HUDEP-2 (cell line): ENCODE data around the gene FAM163B.
A peak's percentile ranks its signal among the peaks of the same experiment; 100 is the strongest.

Experiments
- DNase-seq, 76 experiments: peaks; one replicate each; lab custom pipeline; 2025; ENCODE audit not compliant: unreplicated experiment in 76 of 76; lab: John Stamatoyannopoulos, UW

Gene FAM163B

GRCh38 chr9:133603135-133603927 is 5.9 kb downstream of the FAM163B start:
- no peak for DNase-seq

GRCh38 chr9:133602277-133602676 is 6.9 kb downstream of the FAM163B start:
- DNase-seq, result no peak

DNA sequence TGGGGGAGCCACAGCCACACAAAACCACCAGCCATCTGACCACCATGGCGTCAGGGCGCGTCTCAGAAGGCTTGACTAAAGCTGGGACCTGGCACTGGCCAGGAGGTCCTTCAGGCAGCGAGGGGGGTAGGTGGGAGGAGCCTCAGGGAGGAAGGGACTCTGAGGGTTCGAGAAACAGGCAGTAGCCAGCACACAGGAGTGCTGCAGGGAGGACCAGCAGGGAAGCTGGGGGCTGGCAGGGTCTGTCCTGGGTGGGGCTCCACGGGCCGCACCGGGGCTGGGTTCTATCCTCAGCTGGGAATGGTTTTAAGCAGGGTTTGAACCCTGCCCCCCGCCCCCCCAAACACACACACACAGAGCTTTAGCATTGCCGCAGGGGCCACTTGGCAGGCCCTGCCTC is 7.4 kb downstream of the FAM163B start:
- DNase-seq, result no peak

GRCh38 chr9:133600739-133601138 is 8.4 kb downstream of the FAM163B start:
- no peak for DNase-seq

DNA sequence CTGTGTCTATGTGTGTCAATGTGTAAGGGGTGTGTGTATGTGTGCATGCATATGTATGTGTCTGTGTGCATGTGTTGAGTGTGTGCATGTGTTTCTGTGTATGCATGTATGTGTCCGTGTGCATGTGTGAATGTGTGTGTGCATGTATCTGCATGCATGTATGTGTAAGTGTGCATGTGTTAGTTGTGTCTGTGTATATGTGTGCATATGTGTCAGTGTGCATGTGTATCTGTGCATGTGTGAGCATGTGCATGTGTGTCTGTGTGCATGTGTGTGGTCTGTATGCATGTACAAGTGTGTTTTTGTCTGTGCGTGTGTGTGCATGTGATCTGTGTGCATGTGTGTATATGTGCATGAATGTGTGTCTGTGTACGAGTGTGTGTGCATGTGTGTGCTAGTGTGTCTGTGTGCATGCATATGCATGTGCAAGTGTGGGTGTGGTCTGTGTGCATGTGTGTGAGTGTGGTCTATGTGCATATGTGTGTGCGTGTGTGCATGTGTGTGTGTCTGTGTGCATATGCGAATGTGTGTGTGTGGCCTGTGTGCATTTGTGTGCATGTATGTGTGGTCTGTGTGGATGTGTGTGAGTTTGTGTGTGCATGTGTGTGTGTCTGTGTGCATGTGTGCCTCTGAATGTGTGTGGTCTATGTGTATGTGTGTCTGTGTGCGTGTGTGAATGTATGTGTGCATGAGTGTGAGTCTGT is 9.6 kb downstream of the FAM163B start:
- no peak for DNase-seq

GRCh38 chr9:133598978-133599377 is 10.2 kb downstream of the FAM163B start:
- DNase-seq, result no peak

GRCh38 chr9:133597316-133597957 is 11.8 kb downstream of the FAM163B start:
- DNase-seq, result no peak

- no peak for DNase-seq
Observed at GRCh38 chr9:133595910-133596309, 13.3 kb downstream of the FAM163B start.

DNA sequence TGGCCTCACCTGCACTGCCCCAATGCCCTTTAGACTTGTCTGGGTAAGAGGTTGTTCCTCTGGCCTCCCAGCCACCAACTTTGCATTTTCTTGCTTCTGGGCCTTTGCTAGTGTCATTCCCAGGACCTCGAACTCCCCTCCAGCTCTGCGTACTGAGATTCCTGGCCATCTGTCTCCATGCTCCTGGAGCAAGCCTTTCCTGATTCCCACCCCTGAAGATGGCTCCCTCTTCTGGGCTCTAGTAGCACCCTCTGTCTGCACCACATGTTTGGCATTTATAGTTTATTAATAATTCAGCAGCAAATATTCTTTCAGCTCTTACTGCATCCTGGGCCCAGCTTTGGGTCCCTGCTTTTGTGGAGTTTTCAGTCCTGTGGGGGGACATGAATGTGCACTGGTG is 14.9 kb downstream of the FAM163B start:
- DNase-seq, result no peak

GRCh38 chr9:133593587-133594253 is 15.5 kb downstream of the FAM163B start:
- DNase-seq, result no peak

DNA sequence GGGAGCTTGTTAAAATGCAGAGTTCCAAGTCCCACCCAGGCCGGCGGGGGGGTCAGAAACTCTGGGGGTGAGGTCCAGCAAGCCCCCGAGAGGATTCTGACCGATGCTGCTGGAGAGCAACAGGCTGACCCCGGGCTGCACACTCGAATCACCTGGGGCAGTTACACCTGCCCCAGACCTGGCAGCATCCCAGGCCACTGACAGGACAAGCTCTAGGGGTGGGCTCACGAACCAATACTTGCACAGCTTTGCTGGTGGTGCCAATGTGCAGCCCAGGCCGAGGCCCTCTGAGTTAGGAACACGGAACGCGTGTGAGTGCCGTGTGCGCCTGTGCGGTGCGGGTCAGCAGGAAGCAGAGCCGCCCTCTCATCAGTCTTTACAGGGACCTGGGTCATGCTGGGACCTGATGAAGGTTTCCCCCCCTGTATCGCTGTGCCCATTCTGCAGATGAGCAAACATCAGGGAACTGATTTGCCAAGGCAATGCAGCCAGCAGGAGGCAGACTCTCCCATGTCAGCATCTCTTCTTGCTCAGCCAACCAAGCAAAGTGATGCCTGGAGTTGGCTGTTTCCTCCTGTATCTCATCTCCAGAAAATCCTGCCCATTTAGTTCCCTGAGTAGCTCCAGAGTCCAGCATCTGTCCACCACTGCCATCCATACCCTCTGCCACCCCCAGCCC is 16.3 kb downstream of the FAM163B start:
- DNase-seq, result peak in 1 of 76 experiments; percentile 7

- no peak for DNase-seq
Observed at GRCh38 chr9:133591985-133592384, 17.2 kb downstream of the FAM163B start.

DNA sequence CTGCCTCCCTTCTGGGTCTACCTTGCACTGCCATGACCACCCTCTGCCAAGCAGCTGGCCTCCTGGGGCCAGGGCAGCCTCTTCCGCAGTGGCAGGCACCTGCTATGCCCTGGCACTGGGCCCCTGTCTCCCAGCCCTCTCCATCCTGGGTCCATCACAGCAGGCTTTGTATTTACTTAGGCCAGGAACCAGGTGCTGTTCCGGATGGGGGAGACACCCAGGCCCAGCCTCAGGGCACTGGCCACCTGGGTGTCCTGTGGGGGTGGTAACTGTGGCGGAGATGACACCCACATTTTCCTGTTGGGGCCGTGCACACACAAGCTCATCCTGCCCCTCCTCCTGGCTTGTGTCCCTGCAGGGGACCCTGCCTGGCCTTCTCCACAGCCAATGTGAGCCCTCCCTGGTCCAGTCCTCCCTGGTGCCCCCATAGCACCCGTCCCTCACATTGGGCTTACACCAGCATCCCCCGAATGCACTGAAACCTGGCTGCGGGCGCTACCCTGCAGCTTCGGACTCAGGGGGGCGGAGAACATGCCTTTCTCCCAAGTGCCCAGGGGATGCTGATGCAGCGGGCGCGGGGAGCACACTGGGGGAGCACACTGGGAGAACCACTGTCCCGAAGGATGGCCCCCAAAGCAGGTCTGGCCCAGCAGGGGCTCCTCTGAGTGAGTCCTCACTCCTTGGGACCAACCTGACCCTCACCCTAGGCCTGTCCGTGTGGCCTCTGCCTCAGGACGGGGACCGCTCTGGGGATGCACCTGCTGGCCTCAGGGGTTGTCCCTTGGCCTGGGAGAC is 17.9 kb downstream of the FAM163B start:
- no peak for DNase-seq

DNA sequence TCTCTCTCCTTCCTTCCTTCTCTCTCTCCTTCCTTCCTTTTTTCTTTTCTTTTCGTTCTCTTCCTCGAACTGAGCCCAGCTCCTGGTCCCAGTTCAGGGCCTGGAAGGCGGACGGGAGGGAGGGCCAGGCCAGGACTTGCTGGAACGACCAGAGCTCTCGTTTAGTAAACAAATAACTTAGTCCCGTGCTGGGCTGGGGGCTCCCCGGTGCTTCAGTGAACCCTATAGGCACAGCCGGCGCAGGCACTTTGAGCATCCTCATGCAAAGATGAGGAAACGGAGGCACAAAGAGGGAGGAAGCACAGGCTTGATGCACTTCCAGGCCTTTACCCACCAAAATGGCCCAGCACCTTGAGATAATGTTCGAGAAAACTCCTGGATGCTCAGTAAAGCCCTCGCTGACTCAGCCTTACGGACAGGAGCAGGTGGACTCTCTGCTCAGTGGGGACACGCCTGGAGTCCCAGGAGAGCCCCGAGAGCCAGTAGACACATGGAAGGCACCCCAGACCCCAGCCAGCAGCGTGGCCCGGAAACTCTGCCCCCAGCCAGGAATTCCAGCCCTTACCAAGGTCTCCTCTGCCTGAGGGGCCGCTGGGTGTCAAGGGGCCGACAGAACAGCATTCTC is 18.8 kb downstream of the FAM163B start:
- DNase-seq, result no peak

DNA sequence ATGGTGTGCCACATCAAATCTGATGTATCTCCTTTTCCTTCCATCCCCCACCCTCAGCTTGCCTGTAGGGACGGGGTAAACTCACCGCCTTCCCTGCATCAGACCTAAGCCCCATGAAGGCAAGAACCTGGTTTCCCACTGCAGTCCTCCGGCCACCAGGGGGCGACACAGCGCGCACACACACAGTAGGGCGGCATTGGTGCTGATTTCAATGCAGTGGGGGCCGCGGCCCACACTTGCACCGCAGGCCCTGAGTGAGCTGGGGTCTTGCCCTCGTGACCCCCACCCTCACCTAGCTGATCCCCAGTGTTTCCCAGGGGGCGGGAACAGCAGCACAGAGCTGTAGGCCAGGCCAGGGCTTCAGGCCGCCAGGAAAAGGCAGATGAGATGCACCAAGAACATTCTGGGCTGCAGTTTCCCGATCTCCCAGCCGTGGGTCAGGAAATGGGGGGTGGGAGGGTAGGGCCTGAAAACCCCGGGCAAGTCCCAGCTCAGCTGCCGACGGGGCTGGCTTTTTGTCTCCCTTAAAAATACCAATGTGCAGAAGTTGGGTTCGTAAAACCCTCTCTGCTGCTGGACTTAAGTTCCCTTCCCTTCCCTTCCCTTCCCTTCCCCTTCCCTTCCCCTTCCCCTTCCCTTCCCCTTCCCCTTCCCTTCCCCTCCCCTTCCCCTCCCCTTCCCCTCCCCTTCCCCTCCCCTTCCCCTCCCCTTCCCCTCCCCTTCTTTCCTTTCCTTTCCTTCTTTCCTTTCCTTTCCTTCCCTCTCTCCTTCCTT is 19.5 kb downstream of the FAM163B start:
- peak in 39 of 76 experiments; percentile 2 to 57 (median 19) for DNase-seq

DNA sequence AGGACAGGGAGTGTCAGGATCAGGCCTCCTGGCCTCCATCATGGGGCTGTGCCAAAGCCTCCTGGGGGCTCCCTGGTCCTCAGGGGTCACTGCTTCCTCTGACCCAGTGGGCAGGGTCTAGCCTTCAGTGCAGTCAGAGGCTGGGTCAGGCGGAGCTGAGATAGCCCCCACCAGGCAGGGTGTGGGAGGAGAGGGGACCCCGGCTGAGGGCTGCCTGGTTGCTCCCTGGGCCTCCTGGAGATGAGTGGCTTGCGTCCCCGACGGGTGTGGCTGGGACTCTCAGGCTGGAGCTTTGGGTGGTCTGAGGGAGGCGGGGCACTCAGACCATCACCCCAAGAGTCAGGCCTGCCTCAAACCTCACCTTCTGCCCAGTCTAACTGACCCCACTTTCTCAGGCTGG is 21.7 kb downstream of the FAM163B start:
- DNase-seq, result no peak

GRCh38 chr9:133587051-133587450 is 22.1 kb downstream of the FAM163B start:
- no peak for DNase-seq

DNA sequence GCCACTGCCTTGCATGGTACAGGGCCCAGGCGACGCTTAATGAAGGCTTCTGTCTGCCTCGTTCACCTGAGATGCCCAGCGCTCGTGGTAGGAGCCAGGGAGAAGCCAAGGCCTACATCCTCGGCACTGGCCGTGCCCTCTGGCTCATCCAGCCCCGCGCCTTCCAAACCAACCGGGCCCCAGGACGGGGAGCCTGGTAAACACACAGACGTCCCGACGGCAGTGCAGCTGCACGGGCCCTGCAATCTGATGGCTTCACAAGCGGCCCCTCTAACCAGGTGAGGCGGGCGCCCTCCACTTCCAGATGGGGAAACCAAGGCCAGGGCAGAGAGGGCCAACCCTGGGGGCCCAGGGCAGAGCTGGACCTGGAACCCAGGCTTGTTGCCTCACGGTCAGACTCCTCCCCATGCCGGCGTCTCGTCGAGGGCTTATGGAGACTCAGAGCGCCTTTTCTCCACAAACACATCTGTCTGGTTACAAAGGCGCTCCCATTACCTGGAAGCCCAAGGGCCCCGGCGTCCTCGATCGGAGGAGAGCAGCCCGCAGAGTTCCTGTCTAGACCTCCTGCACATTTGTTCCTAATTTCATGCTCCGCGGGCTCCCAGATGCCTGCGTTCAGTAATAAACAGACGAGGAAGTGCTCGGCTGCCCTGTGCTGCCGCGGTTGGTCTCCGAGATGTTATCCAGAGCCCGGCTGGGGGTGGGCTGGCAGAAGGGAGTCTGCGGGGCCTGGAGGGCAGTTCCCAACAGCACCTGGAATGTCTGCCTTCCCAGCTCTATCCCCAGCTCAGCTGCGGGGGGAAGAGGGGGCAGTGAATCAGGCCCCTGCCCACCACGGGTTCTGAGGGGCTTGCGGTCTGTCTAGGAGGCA is 23.5 kb downstream of the FAM163B start:
- DNase-seq, result no peak
